SK-N-SH (cell line): ENCODE data around the gene AP1S3. TPM values are rescaled to one million over a fixed set of nuclear protein-coding genes. Genes with fewer than 3 reads are reported as not detected.
A peak's percentile ranks its signal among the peaks of the same experiment; 100 is the strongest.
"Not testable (repeated sequence)": the region's sequence is repeated elsewhere in the genome, so short reads cannot be mapped to it uniquely, and the experiment has no call there.

Source experiments
- CTCF ChIA-PET: fragments of 300-600, 350-600 bp; formaldehyde crosslinking; extraction: SDS; loops from one replicate; lab custom pipeline; 2021; lab: Yijun Ruan, JAX
- POLR2A ChIA-PET: fragments of 350-600 bp; sonication (Branson Sonifier 250); formaldehyde crosslinking; extraction: SDS; loops from one replicate; lab custom pipeline; 2020; ENCODE audit warnings: antibody characterized with exemption, inconsistent platforms; lab: Yijun Ruan, JAX
- DNase-seq: peaks from one replicate; pipeline ENCODE4 v3.0.0; 2012
- H2AFZ ChIP-seq: fragments of 200-600 bp; sonication (generic); 2 replicates; pipeline ENCODE4 v1.8.1; 2016; ENCODE audit warnings: antibody characterized with exemption, mild to moderate bottlenecking, low read depth
- H3F3A ChIP-seq: fragments of 200-600 bp; sonication (generic); replicated peaks from 2 replicates; pipeline ENCODE3; 2016; ENCODE audit warnings: antibody characterized with exemption, mild to moderate bottlenecking; ENCODE audit not compliant: insufficient read depth
- H3K27ac ChIP-seq, 2 experiments: fragments of 200-500 bp in 1 of 2; fragments of 200-600 bp in 1 of 2; sonication (Bioruptor generic) in 1 of 2; sonication (generic), shearing (Covaris generic) in 1 of 2; 2 replicates each; pipeline versions ENCODE4 v1.5.1 to v1.6.1; 2014 to 2016; ENCODE audit warnings: low read depth in 2 of 2, inconsistent platforms in 1 of 2, low read length in 1 of 2, mild to moderate bottlenecking in 1 of 2, mixed read lengths in 1 of 2
- H3K27me3 ChIP-seq: fragments of 200-600 bp; sonication (generic), shearing (Covaris generic); 2 replicates; pipeline ENCODE4 v1.6.1; 2016; ENCODE audit warnings: mixed run types; ENCODE audit not compliant: insufficient read depth
- H3K36me3 ChIP-seq, 2 experiments: fragments of 200-500 bp in 1 of 2; fragments of 200-600 bp in 1 of 2; sonication (Bioruptor generic) in 1 of 2; sonication (generic) in 1 of 2; replicated peaks in 1 of 2; 2 replicates each; pipeline versions ENCODE3 to v1.5.1; 2014 to 2016; ENCODE audit warnings: low read length in 1 of 2, mild to moderate bottlenecking in 1 of 2; ENCODE audit not compliant: insufficient read depth in 2 of 2, control insufficient read depth in 1 of 2
- H3K4me1 ChIP-seq, 2 experiments: fragments of 200-500 bp in 1 of 2; fragments of 200-600 bp in 1 of 2; sonication (Bioruptor generic) in 1 of 2; sonication (generic), shearing (Covaris generic) in 1 of 2; 2 replicates each; pipeline versions ENCODE4 v1.5.1 to v1.6.1; 2014 to 2016; ENCODE audit warnings: low read depth in 1 of 2, low read length in 1 of 2, mixed run types in 1 of 2; ENCODE audit not compliant: insufficient read depth in 2 of 2, control insufficient read depth in 1 of 2
- H3K4me2 ChIP-seq: fragments of 200-600 bp; sonication (generic), shearing (Covaris generic); 2 replicates; pipeline ENCODE4 v1.6.1; 2017; ENCODE audit warnings: mixed run types
- H3K4me3 ChIP-seq, 2 experiments: fragments of 200-500 bp in 1 of 2; fragments of 200-600 bp in 1 of 2; sonication (Bioruptor generic) in 1 of 2; sonication (generic), shearing (Covaris generic) in 1 of 2; 2 replicates each; pipeline versions ENCODE4 v1.5.1 to v1.8.1; 2014 to 2016; ENCODE audit warnings: low read depth in 2 of 2, inconsistent platforms in 1 of 2, low read length in 1 of 2, mild to moderate bottlenecking in 1 of 2, mixed read lengths in 1 of 2, moderate library complexity in 1 of 2
- H3K79me2 ChIP-seq: fragments of 200-600 bp; sonication (generic); 2 replicates; pipeline ENCODE4 v1.8.1; 2017; ENCODE audit warnings: mild to moderate bottlenecking; ENCODE audit not compliant: insufficient read depth
- H3K9ac ChIP-seq: fragments of 200-600 bp; sonication (generic); 2 replicates; pipeline ENCODE4 v1.6.1; 2017; ENCODE audit warnings: mixed run types
- H3K9me2 ChIP-seq: fragments of 200-600 bp; sonication (generic); 2 replicates; pipeline ENCODE4 v1.6.1; 2017; ENCODE audit warnings: mixed run types
- H3K9me3 ChIP-seq: fragments of 200-600 bp; sonication (generic); 2 replicates; pipeline ENCODE4 v1.6.1; 2017; ENCODE audit warnings: mixed run types, mild to moderate bottlenecking, moderate library complexity
- H4K20me1 ChIP-seq: fragments of 200-600 bp; sonication (generic); 2 replicates; pipeline ENCODE4 v1.6.1; 2017; ENCODE audit warnings: mild to moderate bottlenecking, mixed run types; ENCODE audit not compliant: insufficient read depth
- CHD2 ChIP-seq: fragments of 150-350 bp; IDR thresholded peaks from 2 replicates; pipeline ENCODE4 v1.6.1; 2018; ENCODE audit warnings: low read length; ENCODE audit not compliant: partially characterized antibody
- ELF1 ChIP-seq: IDR thresholded peaks from 2 replicates; pipeline ENCODE4 v1.4.0; 2012
- EZH2phosphoT487 ChIP-seq: fragments of 200-600 bp; sonication (generic); IDR thresholded peaks from 2 replicates; pipeline ENCODE4 v1.6.1; 2017; ENCODE audit warnings: low read depth, mixed run types, mild to moderate bottlenecking, antibody characterized with exemption, moderate library complexity, borderline replicate concordance
- FOSL2 ChIP-seq: IDR thresholded peaks from 2 replicates; pipeline ENCODE4 v1.4.0; 2012; ENCODE audit warnings: low read depth, mild to moderate bottlenecking, moderate library complexity, borderline replicate concordance
- FOXM1 ChIP-seq: IDR thresholded peaks from 2 replicates; pipeline ENCODE4 v1.4.0; 2012; ENCODE audit warnings: low read depth, mild to moderate bottlenecking
- GABPA ChIP-seq: IDR thresholded peaks from 2 replicates; pipeline ENCODE4 v1.4.0; 2012; ENCODE audit warnings: low read depth, mild to moderate bottlenecking
- MEF2A ChIP-seq: IDR thresholded peaks from 2 replicates; pipeline ENCODE4 v1.4.0; 2012; ENCODE audit warnings: low read depth, borderline replicate concordance
- MXI1 ChIP-seq: IDR thresholded peaks from 2 replicates; pipeline ENCODE4 v1.6.1; 2012; ENCODE audit warnings: mild to moderate bottlenecking, low read depth, low read length, improper control_type of control experiment
- NRF1 ChIP-seq: IDR thresholded peaks from 2 replicates; pipeline ENCODE4 v1.6.1; 2012; ENCODE audit warnings: low read depth, mild to moderate bottlenecking, low read length
- POLR2AphosphoS5 ChIP-seq: IDR thresholded peaks from 2 replicates; pipeline ENCODE4 v1.6.1; 2012; ENCODE audit warnings: low read depth, low read length
- RCOR1 ChIP-seq: fragments of 150-350 bp; IDR thresholded peaks from 2 replicates; pipeline ENCODE4 v1.6.1; 2017; ENCODE audit warnings: antibody characterized with exemption, low read length
- SIN3A ChIP-seq: IDR thresholded peaks from 2 replicates; pipeline ENCODE4 v1.6.1; 2012; ENCODE audit warnings: low read depth, mild to moderate bottlenecking, low read length, moderate library complexity, borderline replicate concordance
- USF1 ChIP-seq: IDR thresholded peaks from 2 replicates; pipeline ENCODE4 v1.4.0; 2012; ENCODE audit warnings: low read depth, borderline replicate concordance
- YY1 ChIP-seq: IDR thresholded peaks from 2 replicates; pipeline ENCODE4 v1.4.0; 2012; ENCODE audit warnings: low read depth, mild to moderate bottlenecking
- WGBS: methylation state at CpG from one replicate; pipeline ENCODE4 v1.1.6; 2017; ENCODE audit warnings: low lambda C conversion rate; 5-methylcytosine and 5-hydroxymethylcytosine counted together
- polyA plus RNA-seq, 3 experiments: library from polyadenylated mRNA; depleted of rRNA; stranded (reverse); fragments of >200 nt; gene quantifications; 2 replicates each; pipeline ENCODE4 v1.2.3, GENCODE V29; 2012
- TF ChIP-seq, protein P1 (sequence below): fragments of 200-600 bp; sonication (generic); IDR thresholded peaks from 2 replicates; pipeline ENCODE4 v1.6.1; 2017; ENCODE audit warnings: antibody characterized with exemption, mild to moderate bottlenecking, moderate library complexity
- TF ChIP-seq, protein P2 (sequence below): IDR thresholded peaks from 2 replicates; pipeline ENCODE4 v1.4.0; 2012; ENCODE audit warnings: low read depth, borderline replicate concordance

Gene AP1S3
- polyA plus RNA-seq, 1 of the 3 experiments (the other 2 are of a cell fraction), result 4.8 TPM

DNA sequence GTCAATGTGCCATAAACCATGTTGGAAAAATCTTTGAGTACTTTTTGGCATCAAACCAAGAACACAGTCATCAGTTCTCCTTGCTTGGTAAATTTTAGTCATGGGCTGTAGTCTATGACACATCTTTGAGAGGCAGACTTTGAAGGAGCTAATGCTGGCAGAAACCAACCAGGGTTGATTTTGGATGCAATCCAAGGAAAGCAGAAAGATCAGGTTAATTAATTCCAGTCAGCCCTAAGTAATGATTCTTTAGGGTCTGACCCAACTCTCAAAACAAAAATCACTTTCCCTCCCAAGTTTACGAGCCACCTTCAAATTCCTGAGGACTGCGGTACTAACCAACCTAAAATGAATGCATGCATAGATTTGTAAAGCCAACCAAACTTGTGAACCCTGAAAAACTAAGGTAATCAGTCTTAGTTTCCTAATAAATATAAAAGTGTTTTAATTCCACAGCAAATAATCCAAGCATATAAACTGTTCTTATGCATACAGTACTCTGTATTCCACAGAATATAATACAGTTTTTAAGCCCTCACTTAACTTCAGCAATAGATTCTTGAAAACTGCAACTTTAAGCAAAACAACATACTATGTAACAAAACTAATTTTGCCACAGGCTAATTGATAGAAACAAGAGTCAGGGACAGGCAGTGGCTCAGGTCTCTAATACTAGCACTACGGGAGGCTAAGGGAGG, 22.0 kb downstream of the AP1S3 start (continued):
- TF ChIP-seq, protein P1, sequence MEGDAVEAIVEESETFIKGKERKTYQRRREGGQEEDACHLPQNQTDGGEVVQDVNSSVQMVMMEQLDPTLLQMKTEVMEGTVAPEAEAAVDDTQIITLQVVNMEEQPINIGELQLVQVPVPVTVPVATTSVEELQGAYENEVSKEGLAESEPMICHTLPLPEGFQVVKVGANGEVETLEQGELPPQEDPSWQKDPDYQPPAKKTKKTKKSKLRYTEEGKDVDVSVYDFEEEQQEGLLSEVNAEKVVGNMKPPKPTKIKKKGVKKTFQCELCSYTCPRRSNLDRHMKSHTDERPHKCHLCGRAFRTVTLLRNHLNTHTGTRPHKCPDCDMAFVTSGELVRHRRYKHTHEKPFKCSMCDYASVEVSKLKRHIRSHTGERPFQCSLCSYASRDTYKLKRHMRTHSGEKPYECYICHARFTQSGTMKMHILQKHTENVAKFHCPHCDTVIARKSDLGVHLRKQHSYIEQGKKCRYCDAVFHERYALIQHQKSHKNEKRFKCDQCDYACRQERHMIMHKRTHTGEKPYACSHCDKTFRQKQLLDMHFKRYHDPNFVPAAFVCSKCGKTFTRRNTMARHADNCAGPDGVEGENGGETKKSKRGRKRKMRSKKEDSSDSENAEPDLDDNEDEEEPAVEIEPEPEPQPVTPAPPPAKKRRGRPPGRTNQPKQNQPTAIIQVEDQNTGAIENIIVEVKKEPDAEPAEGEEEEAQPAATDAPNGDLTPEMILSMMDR, result no peak
- TF ChIP-seq POLR2AphosphoS5 (peak; percentile 90; the same call in 1 of the 2 replicates), EZH2phosphoT487 (no peak), NRF1 (no peak), CHD2 (no peak), SIN3A (no peak), FOSL2 (peak; percentile 95)
- TF ChIP-seq, protein P2, sequence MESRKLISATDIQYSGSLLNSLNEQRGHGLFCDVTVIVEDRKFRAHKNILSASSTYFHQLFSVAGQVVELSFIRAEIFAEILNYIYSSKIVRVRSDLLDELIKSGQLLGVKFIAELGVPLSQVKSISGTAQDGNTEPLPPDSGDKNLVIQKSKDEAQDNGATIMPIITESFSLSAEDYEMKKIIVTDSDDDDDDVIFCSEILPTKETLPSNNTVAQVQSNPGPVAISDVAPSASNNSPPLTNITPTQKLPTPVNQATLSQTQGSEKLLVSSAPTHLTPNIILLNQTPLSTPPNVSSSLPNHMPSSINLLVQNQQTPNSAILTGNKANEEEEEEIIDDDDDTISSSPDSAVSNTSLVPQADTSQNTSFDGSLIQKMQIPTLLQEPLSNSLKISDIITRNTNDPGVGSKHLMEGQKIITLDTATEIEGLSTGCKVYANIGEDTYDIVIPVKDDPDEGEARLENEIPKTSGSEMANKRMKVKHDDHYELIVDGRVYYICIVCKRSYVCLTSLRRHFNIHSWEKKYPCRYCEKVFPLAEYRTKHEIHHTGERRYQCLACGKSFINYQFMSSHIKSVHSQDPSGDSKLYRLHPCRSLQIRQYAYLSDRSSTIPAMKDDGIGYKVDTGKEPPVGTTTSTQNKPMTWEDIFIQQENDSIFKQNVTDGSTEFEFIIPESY, result peak; percentile 82

DNA sequence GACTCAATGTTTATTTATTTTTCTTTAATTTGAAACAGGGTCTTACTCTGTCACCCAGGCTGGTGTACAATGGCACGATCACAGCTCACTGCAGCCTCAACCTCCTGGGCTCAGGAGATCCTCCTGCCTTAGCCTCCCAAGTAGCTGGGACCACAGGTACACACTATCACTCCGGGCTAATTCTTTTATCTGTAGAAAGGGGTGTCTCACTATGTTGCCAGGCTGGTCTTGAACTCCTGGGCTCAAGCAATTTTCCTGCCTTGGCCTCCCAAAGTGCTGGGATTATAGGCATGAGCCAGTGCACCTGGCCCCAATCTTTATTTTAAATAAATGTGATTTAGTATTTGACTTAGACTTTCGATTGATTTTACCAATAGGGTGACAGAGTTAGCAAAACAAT, 22.6 kb downstream of the AP1S3 start:
- H3K27me3 ChIP-seq, H3K9me2 ChIP-seq, POLR2A ChIA-PET, H3K9me3 ChIP-seq, H3F3A ChIP-seq, DNase-seq, H3K9ac ChIP-seq, H3K36me3 ChIP-seq, H2AFZ ChIP-seq, H4K20me1 ChIP-seq, H3K4me3 ChIP-seq: not testable (repeated sequence)
- peaks cover 14% of the 10 kb centered on the region; the same call in 1 of the 2 replicates for H3K79me2 ChIP-seq
- H3K27ac ChIP-seq, result peak overlapping the region in 1 of 2 experiments; percentile 71; a peak in 2 of 4 replicates
- peak overlapping the region; percentile 51 for H3K4me2 ChIP-seq
- CTCF ChIA-PET, result interaction anchor here (1.2 kb wide), 1 partner anchor 17 kb away, joined by 3 read pairs; no protein-coding TSS in a partner anchor
- H3K4me1 ChIP-seq, result peaks cover 2 to 39% of the 10 kb centered on the region in 2 experiments; a peak in 2 of 4 replicates
- 62% methylated on average over 3 of the region's 3 CpGs for WGBS

- peak overlapping the region; percentile 2; the same call in 1 of the 2 replicates for H3K4me2 ChIP-seq
- H3K9me2 ChIP-seq, result no peaks in the 10 kb centered on the region
- no peak overlapping the region for H2AFZ ChIP-seq
- peaks cover 6% of the 10 kb centered on the region; the same call in 1 of the 2 replicates for H3K79me2 ChIP-seq
- H3K4me3 ChIP-seq, result no peak overlapping the region
- POLR2A ChIA-PET, result no interaction called here
- no peaks in the 10 kb centered on the region for H4K20me1 ChIP-seq
- no peaks in the 10 kb centered on the region for H3K27me3 ChIP-seq
- TF ChIP-seq YY1, result no peak
- no peak for TF ChIP-seq NRF1
- TF ChIP-seq RCOR1, result no peak
- TF ChIP-seq MEF2A, result no peak
- TF ChIP-seq FOXM1, result no peak
- no peak for TF ChIP-seq MXI1
- no peak for TF ChIP-seq GABPA
- TF ChIP-seq, protein P1, result no peak
- no peak for TF ChIP-seq USF1
- TF ChIP-seq ELF1, result no peak
- TF ChIP-seq, all 33 proteins: peak for 0
- Histone ChIP-seq H3K36me3 (no peaks in the 10 kb centered on the region), H3K9ac (no peak overlapping the region), H3K4me1 (peaks cover 2 to 25% of the 10 kb centered on the region in 2 experiments; a peak in 2 of 4 replicates), H3K9me3 (no peaks in the 10 kb centered on the region), H3K27ac (no peak overlapping the region), H3F3A (peaks cover 9% of the 10 kb centered on the region)
- CTCF ChIA-PET, result interaction anchor here (2.6 kb wide), 1 partner anchor 12 kb away, joined by 9 read pairs; no protein-coding TSS in a partner anchor
- no peak for DNase-seq
- WGBS, result 96% methylated on average over 2 of the region's 2 CpGs
Measured at GRCh38 chr2:223813329-223813728, 24.1 kb downstream of the AP1S3 start.
